ENCODE measurements around the gene HHIPL1. TPM values are rescaled to one million over a fixed set of nuclear protein-coding genes. Genes with fewer than 3 reads are reported as not detected.

The HHIPL1 gene
- polyA plus RNA-seq, 2 of the 4 experiments (the other 2 are of a cell fraction), result 0.19 to 0.23 TPM

DNA sequence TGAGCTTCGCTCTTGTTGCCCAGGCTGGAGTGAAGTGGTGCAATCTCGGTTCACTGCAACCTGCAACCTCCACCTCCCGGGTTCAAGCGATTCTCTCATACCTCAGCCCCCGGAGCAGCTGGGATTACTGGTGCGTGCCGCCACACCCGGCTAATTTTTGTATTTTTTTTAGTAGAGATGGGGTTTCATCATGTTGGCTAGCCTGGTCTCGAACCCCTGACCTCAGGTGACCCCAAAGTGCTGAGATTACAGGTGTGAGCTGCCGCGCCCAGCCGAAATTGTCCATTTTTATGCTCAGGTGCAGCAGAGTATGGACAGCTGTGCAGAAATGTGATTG lies 20.0 kb downstream of the HHIPL1 start:
- TF ChIP-seq ZFP36 (IDR thresholded peaks at IDR 0.05; ENCODE audit: borderline replicate concordance, partially characterized antibody) (no peak), POLR2A (IDR thresholded peaks at IDR 0.05; ENCODE audit: low read length) (no peak), CHD4 (IDR thresholded peaks at IDR 0.05; ENCODE audit: borderline replicate concordance) (no peak), NPAS2 (CRISPR knock-in tag; IDR thresholded peaks at IDR 0.05; ENCODE audit: borderline replicate concordance) (no peak), RCOR1 (IDR thresholded peaks at IDR 0.05; ENCODE audit: low read depth, low read length) (no peak), GATA3 (IDR thresholded peaks at IDR 0.05; ENCODE audit: borderline replicate concordance) (no peak), KDM5A (IDR thresholded peaks at IDR 0.05) (no peak)
- Histone ChIP-seq H3K4me2 (no peak overlapping the region), H3K9me3 (no peaks in the 10 kb centered on the region), H3K27ac (no peak overlapping the region), H3K4me1 (peaks cover 8% of the 10 kb centered on the region; the same call in 1 of the 3 replicates), H3K4me3 (no peak overlapping the region)
- DNase-seq (ENCODE audit: low read depth in 1 of 2, low spot score in 1 of 2) (no peak), ATAC-seq (no peak), FAIRE-seq (no peak)
- WGBS (ENCODE audit: missing lambda C conversion rate), result 71% methylated on average over 12 of the region's 12 CpGs
- ChIA-PET POLR2A (no interaction called here), CTCF (interaction anchor here (1.0 to 1.1 kb wide), 2 partner anchors 11 to 147 kb away, joined by 3 read pairs; no protein-coding TSS in a partner anchor)

DNA sequence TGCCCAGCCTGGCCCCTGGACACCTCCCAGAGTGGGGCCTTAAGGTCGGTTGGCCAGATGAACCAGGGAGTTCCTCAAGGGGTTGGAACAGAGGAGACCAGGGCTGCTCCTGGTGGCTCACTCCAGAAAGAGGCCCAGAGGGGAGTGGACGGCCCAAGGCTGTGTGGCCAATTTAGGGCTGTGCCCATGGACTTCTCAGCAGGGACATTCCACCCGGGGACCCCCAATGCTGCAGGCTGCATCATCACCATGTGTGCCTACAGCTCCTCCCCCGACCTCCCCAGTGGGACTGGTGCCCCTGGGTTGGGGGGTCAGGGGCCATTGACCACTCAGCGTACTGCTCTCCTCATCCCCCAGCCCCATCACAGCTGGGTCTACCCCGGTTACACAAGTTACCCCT lies 21.6 kb downstream of the HHIPL1 start:
- Histone ChIP-seq H3K4me2 (no peak overlapping the region), H3K27ac (no peak overlapping the region), H3K4me3 (no peak overlapping the region), H3K4me1 (peaks cover 12% of the 10 kb centered on the region; the same call in 2 of the 3 replicates), H3K9me3 (no peaks in the 10 kb centered on the region)
- ATAC-seq (no peak), FAIRE-seq (no peak), DNase-seq (ENCODE audit: low read depth in 1 of 2, low spot score in 1 of 2) (no peak)
- TF ChIP-seq SREBF2 (IDR thresholded peaks at IDR 0.05) (no peak), EHF (CRISPR knock-in tag; IDR thresholded peaks at IDR 0.05) (no peak), CHD4 (IDR thresholded peaks at IDR 0.05; ENCODE audit: borderline replicate concordance) (no peak), ZSCAN20 (CRISPR knock-in tag; IDR thresholded peaks at IDR 0.05) (no peak), RAD21 (conservative IDR thresholded peaks at IDR 0.05 in 1 of 2, IDR thresholded peaks at IDR 0.05 in 1 of 2) (no peak), POLR2AphosphoS2 (conservative IDR thresholded peaks at IDR 0.05; ENCODE audit: low read length) (no peak), PHF8 (IDR thresholded peaks at IDR 0.05; ENCODE audit: borderline replicate concordance, low read depth) (no peak), POLR2A (IDR thresholded peaks at IDR 0.05; ENCODE audit: low read length) (no peak), FOSB (CRISPR knock-in tag; IDR thresholded peaks at IDR 0.05) (no peak), HOXB13 (CRISPR knock-in tag; IDR thresholded peaks at IDR 0.05; ENCODE audit: low read depth) (no peak), HEYL (CRISPR knock-in tag; IDR thresholded peaks at IDR 0.05) (no peak), MAZ (IDR thresholded peaks at IDR 0.05; ENCODE audit: borderline replicate concordance, low read depth, low read length) (no peak), KDM5A (IDR thresholded peaks at IDR 0.05) (no peak), HDAC2 (IDR thresholded peaks at IDR 0.05) (no peak), TFCP2L1 (CRISPR knock-in tag; IDR thresholded peaks at IDR 0.05) (no peak)
- TF ChIP-seq, protein P1, sequence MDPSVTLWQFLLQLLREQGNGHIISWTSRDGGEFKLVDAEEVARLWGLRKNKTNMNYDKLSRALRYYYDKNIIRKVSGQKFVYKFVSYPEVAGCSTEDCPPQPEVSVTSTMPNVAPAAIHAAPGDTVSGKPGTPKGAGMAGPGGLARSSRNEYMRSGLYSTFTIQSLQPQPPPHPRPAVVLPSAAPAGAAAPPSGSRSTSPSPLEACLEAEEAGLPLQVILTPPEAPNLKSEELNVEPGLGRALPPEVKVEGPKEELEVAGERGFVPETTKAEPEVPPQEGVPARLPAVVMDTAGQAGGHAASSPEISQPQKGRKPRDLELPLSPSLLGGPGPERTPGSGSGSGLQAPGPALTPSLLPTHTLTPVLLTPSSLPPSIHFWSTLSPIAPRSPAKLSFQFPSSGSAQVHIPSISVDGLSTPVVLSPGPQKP (IDR thresholded peaks at IDR 0.05; ENCODE audit: low read depth, low read length), result no peak
- TF ChIP-seq, protein P2, sequence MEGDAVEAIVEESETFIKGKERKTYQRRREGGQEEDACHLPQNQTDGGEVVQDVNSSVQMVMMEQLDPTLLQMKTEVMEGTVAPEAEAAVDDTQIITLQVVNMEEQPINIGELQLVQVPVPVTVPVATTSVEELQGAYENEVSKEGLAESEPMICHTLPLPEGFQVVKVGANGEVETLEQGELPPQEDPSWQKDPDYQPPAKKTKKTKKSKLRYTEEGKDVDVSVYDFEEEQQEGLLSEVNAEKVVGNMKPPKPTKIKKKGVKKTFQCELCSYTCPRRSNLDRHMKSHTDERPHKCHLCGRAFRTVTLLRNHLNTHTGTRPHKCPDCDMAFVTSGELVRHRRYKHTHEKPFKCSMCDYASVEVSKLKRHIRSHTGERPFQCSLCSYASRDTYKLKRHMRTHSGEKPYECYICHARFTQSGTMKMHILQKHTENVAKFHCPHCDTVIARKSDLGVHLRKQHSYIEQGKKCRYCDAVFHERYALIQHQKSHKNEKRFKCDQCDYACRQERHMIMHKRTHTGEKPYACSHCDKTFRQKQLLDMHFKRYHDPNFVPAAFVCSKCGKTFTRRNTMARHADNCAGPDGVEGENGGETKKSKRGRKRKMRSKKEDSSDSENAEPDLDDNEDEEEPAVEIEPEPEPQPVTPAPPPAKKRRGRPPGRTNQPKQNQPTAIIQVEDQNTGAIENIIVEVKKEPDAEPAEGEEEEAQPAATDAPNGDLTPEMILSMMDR (IDR thresholded peaks at IDR 0.05), result no peak
- TF ChIP-seq, protein P3, sequence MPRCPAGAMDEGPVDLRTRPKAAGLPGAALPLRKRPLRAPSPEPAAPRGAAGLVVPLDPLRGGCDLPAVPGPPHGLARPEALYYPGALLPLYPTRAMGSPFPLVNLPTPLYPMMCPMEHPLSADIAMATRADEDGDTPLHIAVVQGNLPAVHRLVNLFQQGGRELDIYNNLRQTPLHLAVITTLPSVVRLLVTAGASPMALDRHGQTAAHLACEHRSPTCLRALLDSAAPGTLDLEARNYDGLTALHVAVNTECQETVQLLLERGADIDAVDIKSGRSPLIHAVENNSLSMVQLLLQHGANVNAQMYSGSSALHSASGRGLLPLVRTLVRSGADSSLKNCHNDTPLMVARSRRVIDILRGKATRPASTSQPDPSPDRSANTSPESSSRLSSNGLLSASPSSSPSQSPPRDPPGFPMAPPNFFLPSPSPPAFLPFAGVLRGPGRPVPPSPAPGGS (IDR thresholded peaks at IDR 0.05), result no peak
- TF ChIP-seq, protein P4, sequence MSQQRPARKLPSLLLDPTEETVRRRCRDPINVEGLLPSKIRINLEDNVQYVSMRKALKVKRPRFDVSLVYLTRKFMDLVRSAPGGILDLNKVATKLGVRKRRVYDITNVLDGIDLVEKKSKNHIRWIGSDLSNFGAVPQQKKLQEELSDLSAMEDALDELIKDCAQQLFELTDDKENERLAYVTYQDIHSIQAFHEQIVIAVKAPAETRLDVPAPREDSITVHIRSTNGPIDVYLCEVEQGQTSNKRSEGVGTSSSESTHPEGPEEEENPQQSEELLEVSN (IDR thresholded peaks at IDR 0.05; ENCODE audit: borderline replicate concordance, low read depth), result no peak
- ChIA-PET POLR2A (no interaction called here), CTCF (interaction anchor here (0.7 to 4.9 kb wide), 6 partner anchors 14 to 316 kb away, joined by 3 to 42 read pairs (median 3); no protein-coding TSS in a partner anchor)
- whole genome bisulfite sequencing (ENCODE audit: missing lambda C conversion rate), result 72% methylated on average over 4 of the region's 6 CpGs
